Peyer's patch (tissue), 4 donors: Measurements from ENCODE around the gene SYK.

ENCODE experiments used
- POLR2A ChIP-seq, 2 donors: fragments of 450-650 bp; IDR thresholded peaks; one replicate each; pipeline ENCODE4 v1.5.1; 2017; ENCODE audit warnings: antibody characterized with exemption in 2 of 2, mild to moderate bottlenecking in 2 of 2, moderate library complexity in 2 of 2
- TF ChIP-seq, protein P1 (sequence below), 6 experiments: fragments of 450-650 bp in 4 of 6; fragments of 200-600 bp in 2 of 6; sonication (generic) in 1 of 6; IDR thresholded peaks; one replicate each; pipeline ENCODE4 v1.5.1; 2017 to 2019; ENCODE audit warnings: antibody characterized with exemption in 6 of 6, mild to moderate bottlenecking in 3 of 6, moderate library complexity in 1 of 6

DNA sequence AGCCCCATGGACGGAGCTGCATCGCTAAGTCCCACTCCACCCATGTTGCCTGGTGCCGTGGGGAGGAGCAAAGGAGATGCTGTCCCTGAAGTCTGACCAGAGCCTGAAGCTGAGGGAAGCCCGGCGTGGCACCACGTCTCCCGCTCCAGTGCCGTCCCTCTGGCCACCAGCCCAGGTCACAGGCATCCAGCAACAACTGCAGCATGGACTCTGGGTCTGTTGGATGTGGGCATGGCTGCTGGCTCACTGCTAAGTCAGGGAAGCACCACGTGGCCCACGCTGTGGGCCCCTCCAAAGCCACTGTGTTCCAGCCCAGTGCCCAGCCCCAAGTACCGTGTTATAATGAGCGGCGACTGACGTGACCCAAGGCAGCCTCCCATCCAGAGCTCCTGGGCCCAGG, 112.6 kb downstream of the SYK start:
- no peak for TF ChIP-seq POLR2A (IDR thresholded peaks at IDR 0.05)
- TF ChIP-seq, protein P1, sequence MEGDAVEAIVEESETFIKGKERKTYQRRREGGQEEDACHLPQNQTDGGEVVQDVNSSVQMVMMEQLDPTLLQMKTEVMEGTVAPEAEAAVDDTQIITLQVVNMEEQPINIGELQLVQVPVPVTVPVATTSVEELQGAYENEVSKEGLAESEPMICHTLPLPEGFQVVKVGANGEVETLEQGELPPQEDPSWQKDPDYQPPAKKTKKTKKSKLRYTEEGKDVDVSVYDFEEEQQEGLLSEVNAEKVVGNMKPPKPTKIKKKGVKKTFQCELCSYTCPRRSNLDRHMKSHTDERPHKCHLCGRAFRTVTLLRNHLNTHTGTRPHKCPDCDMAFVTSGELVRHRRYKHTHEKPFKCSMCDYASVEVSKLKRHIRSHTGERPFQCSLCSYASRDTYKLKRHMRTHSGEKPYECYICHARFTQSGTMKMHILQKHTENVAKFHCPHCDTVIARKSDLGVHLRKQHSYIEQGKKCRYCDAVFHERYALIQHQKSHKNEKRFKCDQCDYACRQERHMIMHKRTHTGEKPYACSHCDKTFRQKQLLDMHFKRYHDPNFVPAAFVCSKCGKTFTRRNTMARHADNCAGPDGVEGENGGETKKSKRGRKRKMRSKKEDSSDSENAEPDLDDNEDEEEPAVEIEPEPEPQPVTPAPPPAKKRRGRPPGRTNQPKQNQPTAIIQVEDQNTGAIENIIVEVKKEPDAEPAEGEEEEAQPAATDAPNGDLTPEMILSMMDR (IDR thresholded peaks at IDR 0.05) = no peak
